K562 (cell line): ENCODE measurements around the gene TMEM163.

Experiments
- AFF1 ChIP-seq, 2 experiments: fragments of 450-650 bp; IDR thresholded peaks; 2 replicates each; pipeline ENCODE4 v1.6.1; 2018; ENCODE audit warnings: mild to moderate bottlenecking in 2 of 2, low read depth in 1 of 2; ENCODE audit not compliant: partially characterized antibody in 2 of 2
- CBX3 ChIP-seq, 2 experiments: IDR thresholded peaks; 1 replicate in 1 of 2; 2 replicates in 1 of 2; pipeline ENCODE4 v1.6.1; 2012; ENCODE audit warnings: inconsistent platforms in 2 of 2, low read length in 2 of 2, borderline replicate concordance in 1 of 2, control low read depth in 1 of 2
- NFE2L1 ChIP-seq: fragments of 450-650 bp; IDR thresholded peaks from 2 replicates; pipeline ENCODE4 v1.6.1; 2016; ENCODE audit warnings: missing genetic modification characterization, low read depth, mild to moderate bottlenecking, missing compliant biosample characterization, moderate library complexity, borderline replicate concordance

GRCh38 chr2:134745023-134745422 lies 26.2 kb upstream of the TMEM163 start:
- no peak for TF ChIP-seq AFF1 (IDR thresholded peaks at IDR 0.05; ENCODE audit: low read depth in 1 of 2, partially characterized antibody in 2 of 2)
- TF ChIP-seq NFE2L1 (tag), result no peak
- TF ChIP-seq CBX3 (IDR thresholded peaks at IDR 0.05; ENCODE audit: borderline replicate concordance in 1 of 2, low read length in 2 of 2), result no peak
